ENCODE data around the gene TK1.

Gene TK1

GRCh38 chr17:78184868-78185267 is 2.0 kb downstream of the TK1 start:
- no peak for DNase-seq (ENCODE audit: low read depth)
- no peak overlapping the region for H3K4me3 ChIP-seq (ENCODE audit: low read depth, low read length)
- TF ChIP-seq, protein P1, sequence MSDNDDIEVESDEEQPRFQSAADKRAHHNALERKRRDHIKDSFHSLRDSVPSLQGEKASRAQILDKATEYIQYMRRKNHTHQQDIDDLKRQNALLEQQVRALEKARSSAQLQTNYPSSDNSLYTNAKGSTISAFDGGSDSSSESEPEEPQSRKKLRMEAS (IDR thresholded peaks at IDR 0.05; ENCODE audit: low read depth, low read length), result no peak
- TF ChIP-seq, protein P2, sequence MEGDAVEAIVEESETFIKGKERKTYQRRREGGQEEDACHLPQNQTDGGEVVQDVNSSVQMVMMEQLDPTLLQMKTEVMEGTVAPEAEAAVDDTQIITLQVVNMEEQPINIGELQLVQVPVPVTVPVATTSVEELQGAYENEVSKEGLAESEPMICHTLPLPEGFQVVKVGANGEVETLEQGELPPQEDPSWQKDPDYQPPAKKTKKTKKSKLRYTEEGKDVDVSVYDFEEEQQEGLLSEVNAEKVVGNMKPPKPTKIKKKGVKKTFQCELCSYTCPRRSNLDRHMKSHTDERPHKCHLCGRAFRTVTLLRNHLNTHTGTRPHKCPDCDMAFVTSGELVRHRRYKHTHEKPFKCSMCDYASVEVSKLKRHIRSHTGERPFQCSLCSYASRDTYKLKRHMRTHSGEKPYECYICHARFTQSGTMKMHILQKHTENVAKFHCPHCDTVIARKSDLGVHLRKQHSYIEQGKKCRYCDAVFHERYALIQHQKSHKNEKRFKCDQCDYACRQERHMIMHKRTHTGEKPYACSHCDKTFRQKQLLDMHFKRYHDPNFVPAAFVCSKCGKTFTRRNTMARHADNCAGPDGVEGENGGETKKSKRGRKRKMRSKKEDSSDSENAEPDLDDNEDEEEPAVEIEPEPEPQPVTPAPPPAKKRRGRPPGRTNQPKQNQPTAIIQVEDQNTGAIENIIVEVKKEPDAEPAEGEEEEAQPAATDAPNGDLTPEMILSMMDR (IDR thresholded peaks at IDR 0.05; ENCODE audit: low read depth, low read length), result no peak
- TF ChIP-seq MYC (IDR thresholded peaks at IDR 0.05; ENCODE audit: low read depth, low read length), result no peak
- TF ChIP-seq POLR2A (IDR thresholded peaks at IDR 0.05; ENCODE audit: extremely low read depth, insufficient read length), result no peak

- no peak overlapping the region for H3K4me3 ChIP-seq (ENCODE audit: low read depth, low read length)
- TF ChIP-seq, protein P1 (IDR thresholded peaks at IDR 0.05; ENCODE audit: low read depth, low read length), result no peak
- TF ChIP-seq MYC (IDR thresholded peaks at IDR 0.05; ENCODE audit: low read depth, low read length) (no peak), POLR2A (IDR thresholded peaks at IDR 0.05; ENCODE audit: extremely low read depth, insufficient read length) (no peak)
- TF ChIP-seq, protein P2 (IDR thresholded peaks at IDR 0.05; ENCODE audit: low read depth, low read length), result no peak
- no peak for DNase-seq (ENCODE audit: low read depth)
Observed at GRCh38 chr17:78184351-78184750, 2.5 kb downstream of the TK1 start.

- no peak for DNase-seq (ENCODE audit: low read depth)
- TF ChIP-seq, protein P1 (IDR thresholded peaks at IDR 0.05; ENCODE audit: low read depth, low read length), result no peak
- TF ChIP-seq, protein P2 (IDR thresholded peaks at IDR 0.05; ENCODE audit: low read depth, low read length), result no peak
- TF ChIP-seq POLR2A (IDR thresholded peaks at IDR 0.05; ENCODE audit: extremely low read depth, insufficient read length) (no peak), MYC (IDR thresholded peaks at IDR 0.05; ENCODE audit: low read depth, low read length) (no peak)
- no peak overlapping the region for H3K4me3 ChIP-seq (ENCODE audit: low read depth, low read length)
Observed at GRCh38 chr17:78183916-78184315, 2.9 kb downstream of the TK1 start.

- TF ChIP-seq, protein P1 (IDR thresholded peaks at IDR 0.05; ENCODE audit: low read depth, low read length), result no peak
- no peak for TF ChIP-seq MYC (IDR thresholded peaks at IDR 0.05; ENCODE audit: low read depth, low read length)
- TF ChIP-seq, protein P2 (IDR thresholded peaks at IDR 0.05; ENCODE audit: low read depth, low read length), result no peak
- no peak for TF ChIP-seq POLR2A (IDR thresholded peaks at IDR 0.05; ENCODE audit: extremely low read depth, insufficient read length)
- no peak overlapping the region for H3K4me3 ChIP-seq (ENCODE audit: low read depth, low read length)
- no peak for DNase-seq (ENCODE audit: low read depth)
Observed at GRCh38 chr17:78182504-78182903, 4.3 kb downstream of the TK1 start.

- no peak overlapping the region for H3K4me3 ChIP-seq (ENCODE audit: low read depth, low read length)
- TF ChIP-seq, protein P2 (IDR thresholded peaks at IDR 0.05; ENCODE audit: low read depth, low read length), result no peak
- TF ChIP-seq POLR2A (IDR thresholded peaks at IDR 0.05; ENCODE audit: extremely low read depth, insufficient read length) (no peak), MYC (IDR thresholded peaks at IDR 0.05; ENCODE audit: low read depth, low read length) (no peak)
- TF ChIP-seq, protein P1 (IDR thresholded peaks at IDR 0.05; ENCODE audit: low read depth, low read length), result no peak
- no peak for DNase-seq (ENCODE audit: low read depth)
Observed at GRCh38 chr17:78180508-78180907, 6.3 kb downstream of the TK1 start.

Measured in NB4 (cell line).